Upper lobe of right lung (tissue), 1 donor: ENCODE measurements around the gene CEP350. TPM values are rescaled to one million over a fixed set of nuclear protein-coding genes. Genes with fewer than 3 reads are reported as not detected.

ENCODE experiments used
- ATAC-seq: fragments of 200-7000 bp; cut with Tn5 transposase; one replicate; pipeline ENCODE4 v1.9.1; 2020; ENCODE audit warnings: mild to moderate bottlenecking, moderate library complexity
- DNase-seq: peaks from one replicate; pipeline ENCODE4 v3.0.0-alpha.2; 2020
- H3K27ac ChIP-seq: fragments of 200-600 bp; one replicate; pipeline ENCODE4 v1.8.0; 2022
- H3K27me3 ChIP-seq: fragments of 200-600 bp; one replicate; pipeline ENCODE4 v1.8.0; 2022; ENCODE audit warnings: mild to moderate bottlenecking
- H3K36me3 ChIP-seq: fragments of 200-600 bp; one replicate; pipeline ENCODE4 v1.8.0; 2022
- H3K4me1 ChIP-seq: fragments of 200-600 bp; one replicate; pipeline ENCODE4 v1.8.0; 2022
- H3K4me3 ChIP-seq: fragments of 200-600 bp; one replicate; pipeline ENCODE4 v1.8.0; 2022; ENCODE audit warnings: mild to moderate bottlenecking
- H3K9me3 ChIP-seq: fragments of 200-600 bp; one replicate; pipeline ENCODE4 v1.8.0; 2022
- intact Hi-C: fragments of 100-400 bp; cut with DNase I; formaldehyde crosslinking; loops from one replicate; pipeline ENCODE4 v1.11.0; 2022
- total RNA-seq: library from RNA; stranded (reverse); fragmentation: NEBNext Ultra II Directional; extraction: Animal tissue kit (Norgen Biotek cat#: 25700); gene quantifications from one replicate; pipeline ENCODE4 v1.2.1, GENCODE V29; 2021
- TF ChIP-seq, protein P1 (sequence below): fragments of 200-600 bp; IDR thresholded peaks from one replicate; pipeline ENCODE4 v1.8.0; 2022; ENCODE audit warnings: antibody characterized with exemption
- donor health status: DM: no; HTN: yes; CAD: no; lungs with severe emphysema.

Gene CEP350
- total RNA-seq, 1 donor from 2014 or later: 51.2 TPM

DNA sequence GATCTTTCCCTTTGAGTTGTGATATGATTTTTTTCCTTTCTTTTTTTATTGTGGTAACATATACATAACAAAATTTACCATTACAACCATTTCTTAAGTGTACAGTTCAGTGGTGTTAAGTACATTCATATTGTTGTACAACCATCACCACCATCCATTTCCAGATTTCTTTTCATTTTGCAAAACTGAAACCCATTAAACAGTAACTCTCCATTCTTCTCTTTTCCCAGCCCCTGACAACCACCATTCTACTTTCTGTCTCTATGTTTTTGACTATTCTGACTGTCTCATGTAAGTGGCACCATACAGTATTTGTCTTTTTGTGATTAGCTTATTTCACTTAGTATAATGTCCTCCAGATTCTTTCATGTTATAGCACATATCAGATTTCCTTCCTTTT, 30.3 kb downstream of the CEP350 start:
- peaks cover 5% of the 10 kb centered on the region for H3K36me3 ChIP-seq
- no peak overlapping the region for H3K4me3 ChIP-seq
- ATAC-seq (no peak), DNase-seq (no peak)
- TF ChIP-seq, protein P1, sequence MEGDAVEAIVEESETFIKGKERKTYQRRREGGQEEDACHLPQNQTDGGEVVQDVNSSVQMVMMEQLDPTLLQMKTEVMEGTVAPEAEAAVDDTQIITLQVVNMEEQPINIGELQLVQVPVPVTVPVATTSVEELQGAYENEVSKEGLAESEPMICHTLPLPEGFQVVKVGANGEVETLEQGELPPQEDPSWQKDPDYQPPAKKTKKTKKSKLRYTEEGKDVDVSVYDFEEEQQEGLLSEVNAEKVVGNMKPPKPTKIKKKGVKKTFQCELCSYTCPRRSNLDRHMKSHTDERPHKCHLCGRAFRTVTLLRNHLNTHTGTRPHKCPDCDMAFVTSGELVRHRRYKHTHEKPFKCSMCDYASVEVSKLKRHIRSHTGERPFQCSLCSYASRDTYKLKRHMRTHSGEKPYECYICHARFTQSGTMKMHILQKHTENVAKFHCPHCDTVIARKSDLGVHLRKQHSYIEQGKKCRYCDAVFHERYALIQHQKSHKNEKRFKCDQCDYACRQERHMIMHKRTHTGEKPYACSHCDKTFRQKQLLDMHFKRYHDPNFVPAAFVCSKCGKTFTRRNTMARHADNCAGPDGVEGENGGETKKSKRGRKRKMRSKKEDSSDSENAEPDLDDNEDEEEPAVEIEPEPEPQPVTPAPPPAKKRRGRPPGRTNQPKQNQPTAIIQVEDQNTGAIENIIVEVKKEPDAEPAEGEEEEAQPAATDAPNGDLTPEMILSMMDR: no peak
- no peaks in the 10 kb centered on the region for H3K9me3 ChIP-seq
- intact Hi-C loops: no loop called here
- no peaks in the 10 kb centered on the region for H3K27me3 ChIP-seq
- no peaks in the 10 kb centered on the region for H3K4me1 ChIP-seq
- H3K27ac ChIP-seq: no peak overlapping the region

DNA sequence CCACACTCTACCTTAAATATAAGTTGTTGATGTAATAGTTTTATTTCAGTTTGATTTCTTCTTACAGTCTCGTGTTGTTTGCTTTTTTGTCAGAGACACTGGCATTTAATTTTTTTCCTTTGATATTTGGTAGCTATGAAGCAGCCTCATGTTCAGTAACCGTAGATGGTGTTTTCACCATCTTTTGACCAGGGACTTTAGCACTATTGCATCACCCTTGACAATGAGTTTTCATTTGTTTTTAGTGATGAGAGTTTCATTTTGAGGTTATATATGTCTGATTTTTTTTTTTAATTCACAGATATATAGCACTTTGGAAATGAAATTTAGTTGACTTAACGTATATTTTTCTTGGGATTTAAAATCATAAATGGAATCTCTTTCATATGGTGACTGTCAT, 36.2 kb downstream of the CEP350 start:
- ATAC-seq: no peak
- Histone ChIP-seq H3K36me3 (peaks cover 37% of the 10 kb centered on the region), H3K27ac (no peak overlapping the region), H3K27me3 (no peaks in the 10 kb centered on the region), H3K4me1 (no peaks in the 10 kb centered on the region), H3K9me3 (no peaks in the 10 kb centered on the region), H3K4me3 (no peak overlapping the region)
- intact Hi-C loops: no loop called here
- TF ChIP-seq, protein P1: no peak
- DNase-seq: no peak

DNA sequence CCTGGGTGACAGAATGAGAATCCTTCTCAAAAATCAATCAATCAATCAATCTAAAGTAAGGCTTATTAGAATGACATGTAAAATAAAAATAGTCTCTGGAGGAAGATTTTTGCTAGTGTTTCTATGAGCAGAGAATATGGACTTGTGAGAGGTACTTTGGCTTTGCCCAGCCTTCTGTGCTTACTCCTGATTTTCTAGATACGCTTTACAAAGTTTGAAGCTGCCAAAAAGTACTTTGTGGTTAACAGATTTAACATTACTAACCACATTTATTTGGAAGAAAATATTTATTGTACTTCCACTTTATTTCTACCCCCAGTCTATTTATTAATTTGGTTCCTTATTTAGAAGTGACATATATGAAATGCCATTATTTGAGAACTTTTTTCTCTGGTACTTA, 41.0 kb downstream of the CEP350 start:
- no peaks in the 10 kb centered on the region for H3K4me1 ChIP-seq
- DNase-seq: no peak
- peaks cover 38% of the 10 kb centered on the region for H3K36me3 ChIP-seq
- H3K9me3 ChIP-seq: no peaks in the 10 kb centered on the region
- H3K27ac ChIP-seq: no peak overlapping the region
- H3K27me3 ChIP-seq: no peaks in the 10 kb centered on the region
- no peak overlapping the region for H3K4me3 ChIP-seq
- TF ChIP-seq, protein P1: no peak
- intact Hi-C loops: no loop called here
- ATAC-seq: no peak

DNA sequence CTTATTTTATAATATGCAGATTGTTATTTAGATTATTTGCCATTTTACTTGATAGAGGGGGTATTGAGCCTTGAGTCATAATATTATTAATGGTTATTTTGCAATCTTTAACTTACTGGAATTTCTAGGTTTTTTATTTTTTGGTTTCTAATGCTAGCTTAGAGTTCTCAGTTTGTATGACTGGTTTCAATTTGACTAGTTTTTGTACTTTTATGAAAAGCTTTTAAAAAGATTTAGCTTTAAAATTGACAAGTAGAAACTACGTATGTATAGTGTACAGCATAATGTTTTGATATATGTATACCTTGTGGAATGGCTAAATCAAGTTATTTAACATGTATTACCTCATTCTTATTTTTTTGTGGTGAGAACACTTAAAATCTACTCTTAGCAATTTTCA, 41.5 kb downstream of the CEP350 start:
- TF ChIP-seq, protein P1: no peak
- DNase-seq (no peak), ATAC-seq (no peak)
- Histone ChIP-seq H3K27ac (no peak overlapping the region), H3K36me3 (peaks cover 33% of the 10 kb centered on the region), H3K27me3 (no peaks in the 10 kb centered on the region), H3K9me3 (no peaks in the 10 kb centered on the region), H3K4me1 (no peaks in the 10 kb centered on the region), H3K4me3 (no peak overlapping the region)
- intact Hi-C loops: no loop called here

DNA sequence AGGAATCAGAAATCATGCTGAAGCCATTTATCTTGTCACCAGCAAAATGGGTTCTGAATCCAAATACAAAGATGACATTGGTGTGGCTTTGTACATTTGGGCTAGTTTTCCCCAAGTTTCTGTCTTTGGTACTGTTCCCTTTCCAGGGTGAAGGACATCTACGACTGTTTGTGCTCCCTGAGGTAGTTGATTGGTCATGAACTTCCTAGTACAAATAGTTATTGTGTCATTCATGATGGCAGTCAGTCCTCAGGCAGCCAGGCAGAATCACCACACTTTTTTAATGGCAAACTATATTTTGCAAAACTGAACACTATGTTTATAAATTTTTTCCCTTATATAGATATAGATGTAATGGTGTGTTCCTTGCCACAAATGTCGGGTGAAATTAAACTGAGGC, 46.0 kb downstream of the CEP350 start:
- Histone ChIP-seq H3K27ac (no peak overlapping the region), H3K4me3 (no peak overlapping the region), H3K27me3 (no peaks in the 10 kb centered on the region), H3K4me1 (no peaks in the 10 kb centered on the region), H3K36me3 (peaks cover 18% of the 10 kb centered on the region), H3K9me3 (no peaks in the 10 kb centered on the region)
- no peak for DNase-seq
- intact Hi-C loops: no loop called here
- TF ChIP-seq, protein P1: no peak
- ATAC-seq: no peak

DNA sequence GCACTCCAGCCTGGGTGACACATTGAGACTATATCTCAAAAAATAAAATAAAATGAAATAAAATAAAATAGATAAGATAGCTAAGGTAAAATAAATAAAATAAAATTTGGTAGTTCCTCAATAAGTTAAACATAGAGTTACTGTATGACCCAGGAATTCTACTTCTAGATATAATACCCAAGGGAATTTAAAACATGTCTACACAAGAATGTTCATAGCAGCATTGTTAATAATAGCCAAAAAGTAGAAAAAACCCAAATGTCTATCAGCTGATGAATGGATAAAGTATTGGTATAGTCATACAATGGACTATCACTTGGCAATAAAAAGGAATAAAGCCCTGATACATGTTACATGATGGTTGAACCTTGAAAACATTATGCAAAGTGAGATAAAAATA, 47.8 kb downstream of the CEP350 start:
- Histone ChIP-seq H3K27me3 (no peaks in the 10 kb centered on the region), H3K27ac (no peak overlapping the region), H3K36me3 (peaks cover 22% of the 10 kb centered on the region), H3K9me3 (no peaks in the 10 kb centered on the region), H3K4me3 (no peak overlapping the region), H3K4me1 (no peaks in the 10 kb centered on the region)
- TF ChIP-seq, protein P1: no peak
- ATAC-seq: no peak
- intact Hi-C loops: no loop called here
- no peak for DNase-seq
